PC-9 (cell line): ENCODE results near the gene TRPC4AP. TPM values are rescaled to one million over a fixed set of nuclear protein-coding genes. Genes with fewer than 3 reads are reported as not detected.

Experiments used
- BruUV-seq: library from RNA; stranded (reverse); fragments of 400-500 nt; replicated peaks from 2 replicates; lab custom pipeline; 2021; lab: Mats Ljungman, UMichigan
- CTCF ChIA-PET: fragments of 300-600 bp; sonication (Branson Sonifier 250); formaldehyde crosslinking; loops from one replicate; lab custom pipeline; 2022; ENCODE audit warnings: antibody characterized with exemption; lab: Charles Lee
- POLR2A ChIA-PET: fragments of 300-600 bp; sonication (Branson Sonifier 250); formaldehyde crosslinking; loops from one replicate; lab custom pipeline; 2022; ENCODE audit warnings: antibody characterized with exemption; ENCODE audit not compliant: unreplicated experiment; lab: Charles Lee
- DNase-seq, 2 experiments: peaks; one replicate each; pipeline versions ENCODE4 v3.0.0 to v3.0.0-alpha.2; 2015 to 2022; ENCODE audit warnings: mixed read lengths in 1 of 2
- H2AFZ ChIP-seq: fragments of 200-600 bp; sonication (generic); 2 replicates; pipeline ENCODE4 v1.8.1; 2017; ENCODE audit warnings: antibody characterized with exemption
- H3F3A ChIP-seq: fragments of 200-600 bp; sonication (generic); 2 replicates; pipeline ENCODE4 v1.8.1; 2017; ENCODE audit warnings: antibody characterized with exemption, mild to moderate bottlenecking, low read depth; ENCODE audit not compliant: insufficient read depth
- H3K27ac ChIP-seq: fragments of 200-600 bp; sonication (generic); 2 replicates; pipeline ENCODE4 v1.6.1; 2016; ENCODE audit warnings: mixed run types
- H3K27me3 ChIP-seq: fragments of 200-600 bp; sonication (generic); 2 replicates; pipeline ENCODE4 v1.6.1; 2016; ENCODE audit warnings: low read depth, mixed run types; ENCODE audit not compliant: insufficient read depth
- H3K36me3 ChIP-seq: fragments of 200-600 bp; sonication (generic); 2 replicates; pipeline ENCODE4 v1.6.1; 2016; ENCODE audit warnings: low read depth, mixed run types
- H3K4me1 ChIP-seq: fragments of 200-600 bp; sonication (generic); replicated peaks from 2 replicates; pipeline ENCODE4 v1.6.1; 2016; ENCODE audit warnings: mixed run types; ENCODE audit not compliant: insufficient read depth
- H3K4me2 ChIP-seq: fragments of 200-600 bp; sonication (generic); 2 replicates; pipeline ENCODE4 v1.6.1; 2017; ENCODE audit warnings: mixed run types
- H3K4me3 ChIP-seq: fragments of 200-600 bp; sonication (generic); 2 replicates; pipeline ENCODE4 v1.6.1; 2016; ENCODE audit warnings: mixed run types
- H3K79me2 ChIP-seq: fragments of 200-600 bp; sonication (generic); 2 replicates; pipeline ENCODE4 v1.6.1; 2017; ENCODE audit warnings: low read depth, mixed run types
- H3K9me2 ChIP-seq: fragments of 200-600 bp; sonication (generic); 2 replicates; pipeline ENCODE4 v1.8.1; 2017; ENCODE audit warnings: mild to moderate bottlenecking; ENCODE audit not compliant: insufficient read depth
- H3K9me3 ChIP-seq: fragments of 200-600 bp; sonication (generic); 2 replicates; pipeline ENCODE4 v1.8.1; 2016; ENCODE audit warnings: low read depth; ENCODE audit not compliant: insufficient read depth
- H4K20me1 ChIP-seq: fragments of 200-600 bp; sonication (generic); 2 replicates; pipeline ENCODE4 v1.8.1; 2017; ENCODE audit not compliant: insufficient read depth
- EZH2 ChIP-seq: fragments of 200-600 bp; sonication (generic); IDR thresholded peaks from 2 replicates; pipeline ENCODE4 v1.8.0; 2017; ENCODE audit warnings: antibody characterized with exemption, low read depth
- intact Hi-C: fragments of 100-400 bp; cut with micrococcal nuclease; formaldehyde crosslinking; loops from one replicate; pipeline ENCODE4 v1.10.0; 2022; ENCODE audit not compliant: unreplicated experiment
- total RNA-seq: library from RNA; stranded (reverse); gene quantifications from 2 replicates; pipeline ENCODE4 v1.2.3, GENCODE V29; 2021
- TF ChIP-seq, protein P1 (sequence below): fragments of 200-600 bp; sonication (generic); conservative IDR thresholded peaks from 2 replicates; pipeline ENCODE4 v1.6.1; 2017; ENCODE audit warnings: mixed run types, antibody characterized with exemption, mild to moderate bottlenecking, moderate library complexity

The TRPC4AP gene
- total RNA-seq, 1 experiment from 2014 or later: 51.0 TPM

DNA sequence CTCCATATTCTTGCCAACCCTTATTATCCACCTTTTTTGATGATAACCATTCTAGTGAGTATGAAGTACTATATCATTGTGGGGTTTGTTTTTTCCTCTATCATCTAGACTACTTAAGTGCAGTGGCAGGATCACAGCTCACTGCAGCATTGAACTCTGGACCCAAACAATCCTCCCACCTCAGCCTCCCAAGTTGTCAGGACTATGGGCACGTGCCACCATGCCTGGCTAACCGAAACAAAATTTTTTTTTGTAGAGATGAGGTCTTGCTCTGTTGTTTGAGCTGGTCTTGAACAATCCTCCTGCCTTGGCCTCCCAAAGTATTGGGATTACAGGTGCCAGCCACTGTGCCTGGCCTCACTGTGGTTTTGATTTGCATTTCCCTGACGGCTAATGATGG lies 67.5 kb downstream of the TRPC4AP start:
- peaks cover 16% of the 10 kb centered on the region; the same call in 1 of the 2 replicates for H3K36me3 ChIP-seq

GRCh38 chr20:35023624-35024023 lies 69.0 kb downstream of the TRPC4AP start:
- ChIA-PET POLR2A (no interaction called here), CTCF (no interaction called here)
- H2AFZ ChIP-seq: no peak overlapping the region
- no peaks in the 10 kb centered on the region for H3K4me1 ChIP-seq
- no peak overlapping the region for H3K4me3 ChIP-seq
- TF ChIP-seq EZH2: no peak
- TF ChIP-seq, protein P1, sequence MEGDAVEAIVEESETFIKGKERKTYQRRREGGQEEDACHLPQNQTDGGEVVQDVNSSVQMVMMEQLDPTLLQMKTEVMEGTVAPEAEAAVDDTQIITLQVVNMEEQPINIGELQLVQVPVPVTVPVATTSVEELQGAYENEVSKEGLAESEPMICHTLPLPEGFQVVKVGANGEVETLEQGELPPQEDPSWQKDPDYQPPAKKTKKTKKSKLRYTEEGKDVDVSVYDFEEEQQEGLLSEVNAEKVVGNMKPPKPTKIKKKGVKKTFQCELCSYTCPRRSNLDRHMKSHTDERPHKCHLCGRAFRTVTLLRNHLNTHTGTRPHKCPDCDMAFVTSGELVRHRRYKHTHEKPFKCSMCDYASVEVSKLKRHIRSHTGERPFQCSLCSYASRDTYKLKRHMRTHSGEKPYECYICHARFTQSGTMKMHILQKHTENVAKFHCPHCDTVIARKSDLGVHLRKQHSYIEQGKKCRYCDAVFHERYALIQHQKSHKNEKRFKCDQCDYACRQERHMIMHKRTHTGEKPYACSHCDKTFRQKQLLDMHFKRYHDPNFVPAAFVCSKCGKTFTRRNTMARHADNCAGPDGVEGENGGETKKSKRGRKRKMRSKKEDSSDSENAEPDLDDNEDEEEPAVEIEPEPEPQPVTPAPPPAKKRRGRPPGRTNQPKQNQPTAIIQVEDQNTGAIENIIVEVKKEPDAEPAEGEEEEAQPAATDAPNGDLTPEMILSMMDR: no peak
- no peaks in the 10 kb centered on the region for H3K9me3 ChIP-seq
- no peaks in the 10 kb centered on the region for H3F3A ChIP-seq
- no peaks in the 10 kb centered on the region for H3K27me3 ChIP-seq
- no peak overlapping the region for H3K27ac ChIP-seq
- no TSS peak for BruUV-seq
- peaks cover 10% of the 10 kb centered on the region; the same call in 1 of the 2 replicates for H3K36me3 ChIP-seq
- H3K79me2 ChIP-seq: no peaks in the 10 kb centered on the region
- no peaks in the 10 kb centered on the region for H3K9me2 ChIP-seq
- DNase-seq: no peak
- H4K20me1 ChIP-seq: 0 out of 2 replicates have a peak, but pooled peaks cover 4% of the 10 kb centered on the region
- no peak overlapping the region for H3K4me2 ChIP-seq
- intact Hi-C loops: no loop called here

More for the DNA sequence above, 67.5 kb downstream of the TRPC4AP start:
- Histone ChIP-seq H3K27me3 (no peaks in the 10 kb centered on the region), H3K27ac (no peak overlapping the region), H4K20me1 (no peaks in the 10 kb centered on the region), H3K4me1 (no peaks in the 10 kb centered on the region), H2AFZ (no peak overlapping the region), H3K9me3 (no peaks in the 10 kb centered on the region), H3F3A (no peaks in the 10 kb centered on the region), H3K9me2 (no peaks in the 10 kb centered on the region), H3K79me2 (no peaks in the 10 kb centered on the region), H3K4me3 (no peak overlapping the region), H3K4me2 (no peak overlapping the region)
- no TSS peak for BruUV-seq
- DNase-seq: no peak
- intact Hi-C loops: no loop called here
- TF ChIP-seq, protein P1: no peak
- TF ChIP-seq EZH2: no peak
- ChIA-PET CTCF (no interaction called here), POLR2A (no interaction called here)

DNA sequence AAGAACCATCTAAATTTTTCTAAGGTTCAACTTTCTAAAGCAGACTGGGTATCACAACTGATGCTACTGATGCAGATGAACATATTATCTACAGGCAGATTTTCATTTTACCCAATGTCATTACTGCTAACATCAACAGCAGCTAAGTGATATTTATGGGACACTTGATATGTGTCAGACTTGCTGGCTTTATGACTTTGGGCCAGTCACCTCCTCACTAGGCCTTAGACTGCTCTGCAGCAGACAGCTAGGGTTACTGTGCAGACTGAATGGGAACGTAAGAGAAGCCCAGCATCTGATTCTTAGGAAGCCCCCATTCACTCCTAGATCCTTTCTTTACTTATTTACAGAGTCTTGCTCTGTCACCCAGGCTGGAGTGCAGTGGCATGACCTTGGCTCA lies 70.8 kb downstream of the TRPC4AP start:
- BruUV-seq: no TSS peak
- H3K27ac ChIP-seq: no peak overlapping the region
- H3K27me3 ChIP-seq: no peaks in the 10 kb centered on the region
- H3K4me2 ChIP-seq: no peak overlapping the region
- 0 out of 2 replicates have a peak, but pooled peaks cover 4% of the 10 kb centered on the region for H4K20me1 ChIP-seq
- H3K4me1 ChIP-seq: no peaks in the 10 kb centered on the region
- no peaks in the 10 kb centered on the region for H3K79me2 ChIP-seq
- no peak for DNase-seq
- no peak overlapping the region for H3K4me3 ChIP-seq
- no peaks in the 10 kb centered on the region for H3F3A ChIP-seq
- peaks cover 10% of the 10 kb centered on the region; the same call in 1 of the 2 replicates for H3K36me3 ChIP-seq
- H2AFZ ChIP-seq: no peak overlapping the region
- H3K9me3 ChIP-seq: no peaks in the 10 kb centered on the region
- ChIA-PET POLR2A (no interaction called here), CTCF (no interaction called here)
- no peaks in the 10 kb centered on the region for H3K9me2 ChIP-seq
- TF ChIP-seq, protein P1: no peak
- no peak for TF ChIP-seq EZH2
- intact Hi-C loops: no loop called here
